ENCODE measurements around the gene JAKMIP3.

DNA sequence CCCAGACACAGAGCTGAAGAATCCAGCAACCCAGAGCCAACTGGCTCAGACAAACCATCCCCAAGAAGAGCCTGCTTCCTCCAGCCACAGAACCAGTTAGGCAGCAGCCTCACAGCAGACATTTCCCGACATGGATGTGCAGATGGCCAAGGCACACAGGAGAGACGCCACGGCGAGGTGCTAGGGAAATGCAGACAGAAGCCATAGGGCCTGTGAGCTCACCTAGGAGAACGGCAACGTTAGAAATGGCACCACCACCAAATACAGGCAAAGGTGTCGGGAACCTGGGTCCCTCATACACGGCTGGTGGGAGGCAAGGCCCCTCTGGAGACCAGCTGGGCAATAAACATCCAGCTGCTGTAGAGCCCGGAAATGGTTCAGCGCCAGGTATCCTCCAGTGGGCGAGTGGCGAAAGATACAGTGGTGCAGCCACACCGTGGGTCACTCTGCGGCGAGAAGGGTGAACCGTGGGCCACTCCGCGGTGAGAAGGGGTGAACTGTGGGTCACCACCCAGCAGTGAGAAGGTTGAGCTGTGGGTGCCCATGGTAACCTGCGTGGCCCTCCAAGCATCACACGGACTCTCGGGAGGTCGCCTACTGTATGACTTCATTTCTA, 31.2 kb downstream of the JAKMIP3 start:
- TF ChIP-seq, protein P1, sequence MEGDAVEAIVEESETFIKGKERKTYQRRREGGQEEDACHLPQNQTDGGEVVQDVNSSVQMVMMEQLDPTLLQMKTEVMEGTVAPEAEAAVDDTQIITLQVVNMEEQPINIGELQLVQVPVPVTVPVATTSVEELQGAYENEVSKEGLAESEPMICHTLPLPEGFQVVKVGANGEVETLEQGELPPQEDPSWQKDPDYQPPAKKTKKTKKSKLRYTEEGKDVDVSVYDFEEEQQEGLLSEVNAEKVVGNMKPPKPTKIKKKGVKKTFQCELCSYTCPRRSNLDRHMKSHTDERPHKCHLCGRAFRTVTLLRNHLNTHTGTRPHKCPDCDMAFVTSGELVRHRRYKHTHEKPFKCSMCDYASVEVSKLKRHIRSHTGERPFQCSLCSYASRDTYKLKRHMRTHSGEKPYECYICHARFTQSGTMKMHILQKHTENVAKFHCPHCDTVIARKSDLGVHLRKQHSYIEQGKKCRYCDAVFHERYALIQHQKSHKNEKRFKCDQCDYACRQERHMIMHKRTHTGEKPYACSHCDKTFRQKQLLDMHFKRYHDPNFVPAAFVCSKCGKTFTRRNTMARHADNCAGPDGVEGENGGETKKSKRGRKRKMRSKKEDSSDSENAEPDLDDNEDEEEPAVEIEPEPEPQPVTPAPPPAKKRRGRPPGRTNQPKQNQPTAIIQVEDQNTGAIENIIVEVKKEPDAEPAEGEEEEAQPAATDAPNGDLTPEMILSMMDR (IDR thresholded peaks at IDR 0.05; ENCODE audit: insufficient read depth, low read length): no peak
- TF ChIP-seq GABPA (IDR thresholded peaks at IDR 0.05; ENCODE audit: low read depth): no peak
- TF ChIP-seq POLR2AphosphoS5 (IDR thresholded peaks at IDR 0.05; ENCODE audit: low read depth): no peak
- TF ChIP-seq REST (IDR thresholded peaks at IDR 0.05; ENCODE audit: insufficient replicate concordance, low read depth): no peak

All from HL-60 (cell line).